Heart right ventricle (tissue), 16 donors: ENCODE data around the gene WDR90. TPM values are rescaled to one million over a fixed set of nuclear protein-coding genes. Genes with fewer than 3 reads are reported as not detected.

ENCODE experiments used
- ATAC-seq, 8 donors: fragments of 200-7000 bp; cut with Tn5 transposase; one replicate each; pipeline ENCODE4 v1.9.1; 2020; ENCODE audit warnings: mild to moderate bottlenecking in 8 of 8, moderate library complexity in 8 of 8, moderate number of reproducible peaks in 1 of 8
- DNase-seq, 2 donors: peaks; one replicate each; pipeline ENCODE4 v3.0.0-alpha.2; 2020
- H3K27ac ChIP-seq, 10 donors: fragments of 200-600 bp; sonication (generic) in 2 of 10; one replicate each; pipeline versions ENCODE4 v1.5.0 to v1.8.0; 2020 to 2022; ENCODE audit warnings: mild to moderate bottlenecking in 3 of 10
- H3K27me3 ChIP-seq, 7 donors: fragments of 200-600 bp; one replicate each; pipeline ENCODE4 v1.8.0; 2021 to 2022; ENCODE audit warnings: mild to moderate bottlenecking in 2 of 7
- H3K36me3 ChIP-seq, 9 donors: fragments of 200-600 bp; sonication (generic) in 1 of 9; one replicate each; pipeline versions ENCODE4 v1.5.0 to v1.8.0; 2020 to 2022; ENCODE audit warnings: mild to moderate bottlenecking in 2 of 9
- H3K4me1 ChIP-seq, 9 donors: fragments of 200-600 bp; sonication (generic) in 1 of 9; one replicate each; pipeline versions ENCODE4 v1.5.0 to v1.8.0; 2020 to 2022; ENCODE audit warnings: mild to moderate bottlenecking in 4 of 9
- H3K4me3 ChIP-seq, 10 donors: fragments of 200-600 bp; sonication (generic) in 2 of 10; one replicate each; pipeline versions ENCODE4 v1.5.0 to v1.8.0; 2020 to 2022; ENCODE audit warnings: mild to moderate bottlenecking in 7 of 10, moderate library complexity in 2 of 10
- H3K9me3 ChIP-seq, 11 donors: fragments of 200-600 bp in 10 of 11; sonication (generic) in 2 of 11; one replicate each; pipeline versions ENCODE4 v1.5.0 to v1.8.0; 2013 to 2022; ENCODE audit warnings: mild to moderate bottlenecking in 2 of 11, control low read depth in 1 of 11, moderate library complexity in 1 of 11
- CTCF ChIP-seq, 9 donors: fragments of 200-600 bp; sonication (generic) in 2 of 9; IDR thresholded peaks; one replicate each; pipeline versions ENCODE4 v1.5.0 to v1.8.0; 2021 to 2022; ENCODE audit warnings: antibody characterized with exemption in 9 of 9, mild to moderate bottlenecking in 5 of 9, moderate library complexity in 1 of 9
- WGBS, 2 donors: extraction: QIAGEN DNeasy Blood & Tissue Kit; methylation state at CpG; one replicate each; pipeline ENCODE4 v1.1.7; 2013; ENCODE audit warnings: inconsistent platforms in 1 of 2; 5-methylcytosine and 5-hydroxymethylcytosine counted together
- intact Hi-C, 10 donors: fragments of 100-400 bp; cut with DNase I; formaldehyde crosslinking; loops; one replicate each; pipeline versions ENCODE4 v1.11.1 to v1.14.2; 2022
- polyA plus RNA-seq, 2 donors: library from polyadenylated mRNA; stranded (reverse); fragments of 200-250 nt; gene quantifications; one replicate each; pipeline ENCODE4 v1.2.3, GENCODE V29; 2013
- total RNA-seq, 10 donors: library from RNA; stranded (reverse); fragmentation: NEBNext Ultra II Directional in 3 of 10; extraction: Animal tissue kit (Norgen Biotek cat#: 25700) in 3 of 10; gene quantifications; one replicate each; pipeline versions ENCODE4 v1.2.1 to v1.2.4, GENCODE V29; 2021 to 2023
- donor health status: Arrhythmogenic right ventricular cardiomyopathy.
- donor health status: ischemic (EF 13 %, LVEDD 7.1; RV severe dilation, severe dysfunction).
- donor health status: healthy with polysubstance abuse.
- donor health status: DM: no; HTN: yes; CAD: no.
- donor health status: DM: no; HTN: no; CAD: no.
- donor health status: ischemic (EF 25% LVEDD 6.9; RV normal size, moderate dysfunction).
- donor health status: ischemic (EF 25% LVEDD 5.7; RV mildly dilated, moderate dysfunction).
- donor health status: healthy.
- donor health status: DM: yes; HTN: yes; CAD: no.
- donor health status: Ischemic cardiomyopathy.
- donor health status: ischemic (EF 35%, LVEDD 5.7; RV mildly dilated, moderate dysfunction).
- donor health status: nonischemic (EF 11% LVEDD 7.7; RV severe dilation, severe dysfunction).
- donor health status: DM: yes; HTN: yes; CAD: no.
- donor health status: PGD.
- donor health status: ischemic (EF 29% LVEDD 5.4; RV normal size, mild dysfunction).
- donor health status: nonischemic (EF 23%, LVEDD 6.1; RV moderate dilation, normal function).

WDR90 gene
- total and polyA plus RNA-seq, 12 donors: 7.1 to 23.8 (median 9.9) TPM

- Histone ChIP-seq H3K27ac (peak overlapping the region in 3 of 10 donors; percentile 1 to 31 (median 21)), H3K27me3 (no peaks in the 10 kb centered on the region), H3K4me1 (peaks cover 17 to 35% (median 29%) of the 10 kb centered on the region in 9 donors), H3K9me3 (no peaks in the 10 kb centered on the region), H3K36me3 (peaks cover 0 to 58% (median 9%) of the 10 kb centered on the region in 9 donors), H3K4me3 (no peak overlapping the region)
- intact Hi-C loops: loop anchor here in 1 of 10 donors (5.0 kb wide), 1 partner anchor 38 kb away; the partner anchor contains the start of gene RAB40C
- no peak for TF ChIP-seq CTCF (IDR thresholded peaks at IDR 0.05)
- DNase-seq: no peak
- 32 to 46% methylated on average over 29 of the region's 29 CpGs for WGBS, 2 donors
- ATAC-seq: peak in 5 of 8 donors; percentile 1 to 26 (median 18)
Measured at GRCh38 chr16:630249-630814, 18.8 kb upstream of the WDR90 start.

- DNase-seq: no peak
- Histone ChIP-seq H3K27me3 (no peaks in the 10 kb centered on the region), H3K9me3 (no peaks in the 10 kb centered on the region), H3K36me3 (peaks cover 0 to 53% (median 9%) of the 10 kb centered on the region in 9 donors), H3K4me1 (peaks cover 22 to 40% (median 34%) of the 10 kb centered on the region in 9 donors), H3K4me3 (no peak within 1 kb of the TSS), H3K27ac (peak within 1 kb of the TSS in 4 of 10 donors; percentile 1 to 31 (median 12))
- peak in 1 of 8 donors; percentile 2 for ATAC-seq
- WGBS, 2 donors: 4 to 6% methylated on average over 23 of the region's 23 CpGs
- no peak for TF ChIP-seq CTCF (IDR thresholded peaks at IDR 0.05)
- intact Hi-C loops: loop anchor here in 1 of 10 donors (5.0 kb wide), 1 partner anchor 39 kb away; the partner anchor contains the start of gene RAB40C
Measured at GRCh38 chr16:630815-631405, 18.3 kb upstream of the WDR90 start, which contains the start of gene WFIKKN1. Gene WFIKKN1, plus strand, starts transcription at chr16:630985. Its CDS starts 269 bp downstream, at chr16:631254.

GRCh38 chr16:631808-632358, 17.3 kb upstream of the WDR90 start:
- H3K27me3 ChIP-seq: no peaks in the 10 kb centered on the region
- H3K9me3 ChIP-seq: no peaks in the 10 kb centered on the region
- H3K27ac ChIP-seq: no peak overlapping the region
- ATAC-seq: no peak
- peaks cover 22 to 41% (median 36%) of the 10 kb centered on the region in 9 donors for H3K4me1 ChIP-seq
- H3K36me3 ChIP-seq: peaks cover 0 to 43% (median 8%) of the 10 kb centered on the region in 9 donors
- no peak for DNase-seq
- intact Hi-C loops: loop anchor here in 1 of 10 donors (5.0 kb wide), 1 partner anchor 40 kb away; the partner anchor contains the start of gene RAB40C
- TF ChIP-seq CTCF (IDR thresholded peaks at IDR 0.05): no peak
- no peak overlapping the region for H3K4me3 ChIP-seq
- WGBS, 2 donors: 54 to 57% methylated on average over 8 to 9 of the region's 9 CpGs
